NCI-H2081 treated with DMSO at 0.1 percent for 48 hours (cell line): Measurements from ENCODE around the gene JAKMIP3.

Source experiments
- DNase-seq: peaks from one replicate; lab custom pipeline; 2025; lab: John Stamatoyannopoulos, UW

Gene JAKMIP3

GRCh38 chr10:132098539-132099388, 33.0 kb downstream of the JAKMIP3 start:
- no peak for DNase-seq

GRCh38 chr10:132099389-132100090, 33.8 kb downstream of the JAKMIP3 start:
- no peak for DNase-seq

GRCh38 chr10:132100091-132100481, 34.3 kb downstream of the JAKMIP3 start:
- no peak for DNase-seq

GRCh38 chr10:132100556-132101349, 35.0 kb downstream of the JAKMIP3 start:
- DNase-seq: no peak

GRCh38 chr10:132101529-132101928, 35.8 kb downstream of the JAKMIP3 start:
- no peak for DNase-seq

- DNase-seq: no peak
Measured at GRCh38 chr10:132102071-132102716, 36.4 kb downstream of the JAKMIP3 start.

GRCh38 chr10:132102717-132103110, 37.0 kb downstream of the JAKMIP3 start:
- no peak for DNase-seq

- no peak for DNase-seq
Measured at GRCh38 chr10:132103116-132103910, 37.6 kb downstream of the JAKMIP3 start.

- DNase-seq: no peak
Measured at GRCh38 chr10:132104062-132104461, 38.3 kb downstream of the JAKMIP3 start.

- DNase-seq: no peak
Measured at GRCh38 chr10:132104471-132105301, 38.9 kb downstream of the JAKMIP3 start.

- DNase-seq: no peak
Measured at GRCh38 chr10:132105302-132105995, 39.7 kb downstream of the JAKMIP3 start.

- no peak for DNase-seq
Measured at GRCh38 chr10:132106431-132106830, 40.7 kb downstream of the JAKMIP3 start.

GRCh38 chr10:132107186-132107948, 41.6 kb downstream of the JAKMIP3 start:
- no peak for DNase-seq

GRCh38 chr10:132107949-132108877, 42.5 kb downstream of the JAKMIP3 start:
- no peak for DNase-seq

GRCh38 chr10:132109341-132110110, 43.8 kb downstream of the JAKMIP3 start:
- no peak for DNase-seq

- no peak for DNase-seq
Measured at GRCh38 chr10:132110111-132110521, 44.4 kb downstream of the JAKMIP3 start.

GRCh38 chr10:132110713-132111112, 45.0 kb downstream of the JAKMIP3 start:
- no peak for DNase-seq
